ENCODE results near the gene EPS8.
"Not testable (repeated sequence)": the region's sequence is repeated elsewhere in the genome, so short reads cannot be mapped to it uniquely, and the experiment has no call there.

EPS8 gene

GRCh38 chr12:15752785-15753184 is 36.4 kb downstream of the EPS8 start:
- DNase-seq = no peak

GRCh38 chr12:15751741-15752140 is 37.4 kb downstream of the EPS8 start:
- DNase-seq = no peak

- no peak for DNase-seq
These were observed 39.3 kb downstream of the EPS8 start for GRCh38 chr12:15749937-15750336.

GRCh38 chr12:15741870-15742269 is 47.3 kb downstream of the EPS8 start:
- DNase-seq = not testable (repeated sequence)

- no peak for DNase-seq
These were observed 48.1 kb downstream of the EPS8 start for GRCh38 chr12:15741082-15741481.

GRCh38 chr12:15740389-15740788 is 48.8 kb downstream of the EPS8 start:
- DNase-seq = not testable (repeated sequence)

GRCh38 chr12:15738438-15739015 is 50.7 kb downstream of the EPS8 start:
- no peak for DNase-seq

- no peak for DNase-seq
These were observed 53.2 kb downstream of the EPS8 start for GRCh38 chr12:15735837-15736615.

GRCh38 chr12:15733136-15733535 is 56.1 kb downstream of the EPS8 start:
- no peak for DNase-seq

- no peak for DNase-seq
These were observed 56.7 kb downstream of the EPS8 start for GRCh38 chr12:15732341-15733061.

GRCh38 chr12:15731940-15732339 is 57.2 kb downstream of the EPS8 start:
- no peak for DNase-seq

- no peak for DNase-seq
These were observed 60.1 kb downstream of the EPS8 start for GRCh38 chr12:15729097-15729496.

GRCh38 chr12:15728118-15728598 is 61.0 kb downstream of the EPS8 start:
- no peak for DNase-seq

GRCh38 chr12:15726878-15727150 is 62.4 kb downstream of the EPS8 start:
- no peak for DNase-seq

- peak; percentile 70 for DNase-seq
These were observed 62.9 kb downstream of the EPS8 start for GRCh38 chr12:15726027-15726877.

- no peak for DNase-seq
These were observed 66.2 kb downstream of the EPS8 start for GRCh38 chr12:15722951-15723350.

- DNase-seq = peak; percentile 78
These were observed 67.7 kb downstream of the EPS8 start for GRCh38 chr12:15721316-15722115.

- DNase-seq = peak; percentile 60
These were observed 68.9 kb downstream of the EPS8 start for GRCh38 chr12:15720295-15720694.

- peak; percentile 63 for DNase-seq
These were observed 70.0 kb downstream of the EPS8 start for GRCh38 chr12:15719230-15719629.

GRCh38 chr12:15717940-15718567 is 71.1 kb downstream of the EPS8 start:
- no peak for DNase-seq

- DNase-seq = no peak
These were observed 72.6 kb downstream of the EPS8 start for GRCh38 chr12:15716581-15716980.

GRCh38 chr12:15714256-15714655 is 74.9 kb downstream of the EPS8 start:
- DNase-seq = no peak
